T-helper 1 cell treated with Interleukin-12 subunit alpha and Interleukin-12 subunit beta and Interleukin-4 antibody, amounts not matched to agents 30 ng/mL and 1 ng/mL, for 36 hours (primary cell): ENCODE measurements around the gene NCBP1. TPM values are rescaled to one million over a fixed set of nuclear protein-coding genes. Genes with fewer than 3 reads are reported as not detected.

Experiments
- intact Hi-C: fragments of 100-400 bp; cut with micrococcal nuclease; formaldehyde crosslinking; loops from one replicate; pipeline ENCODE4 v1.15.1; 2024
- total RNA-seq: library from RNA; stranded (reverse); gene quantifications from 2 replicates; pipeline ENCODE4 v1.2.3, GENCODE V29; 2022

The NCBP1 gene
- total RNA-seq, 1 donor from 2014 or later = 42.6 TPM

DNA sequence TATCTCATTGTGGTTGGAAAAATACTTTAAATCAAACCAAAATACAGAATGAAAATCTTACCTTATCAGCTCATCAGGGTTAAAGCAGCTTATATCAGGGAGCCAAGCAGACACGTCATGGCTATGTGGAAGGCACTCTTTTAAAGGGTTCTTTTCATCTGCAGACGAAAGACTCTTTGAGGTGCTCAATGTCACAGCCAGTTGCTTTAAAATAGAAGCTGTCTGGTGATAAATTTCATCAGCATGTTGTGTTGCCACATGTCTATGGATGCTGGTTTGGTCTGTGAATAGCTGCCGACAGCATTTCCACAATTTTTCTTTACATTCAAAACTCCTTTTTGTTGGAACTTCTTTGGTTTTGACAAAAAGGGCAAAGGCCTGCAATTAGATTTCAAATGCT lies 8.0 kb upstream of the NCBP1 start:
- intact Hi-C loops = no loop called here

GRCh38 chr9:97627624-97628023 lies 6.0 kb upstream of the NCBP1 start:
- intact Hi-C loops = no loop called here

DNA sequence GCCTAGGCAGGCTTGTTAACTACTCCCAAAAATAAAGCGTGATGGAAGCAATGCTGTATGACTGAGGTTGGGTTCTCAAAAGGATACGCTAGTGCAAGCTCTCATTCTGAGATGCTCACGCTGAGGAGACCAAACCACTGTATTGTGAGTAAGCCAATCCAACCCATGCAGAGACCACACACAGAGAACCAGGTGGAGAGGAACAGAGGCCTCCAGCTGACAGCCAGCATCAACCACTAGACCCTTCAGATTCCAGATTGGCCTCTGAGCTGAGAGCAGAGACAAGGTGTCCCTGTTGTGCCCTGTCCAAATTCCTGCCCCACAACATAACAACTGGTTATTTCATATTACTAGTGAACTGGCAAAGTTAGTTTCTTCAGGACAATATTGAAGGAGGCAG lies 5.0 kb upstream of the NCBP1 start:
- intact Hi-C loops = no loop called here

DNA sequence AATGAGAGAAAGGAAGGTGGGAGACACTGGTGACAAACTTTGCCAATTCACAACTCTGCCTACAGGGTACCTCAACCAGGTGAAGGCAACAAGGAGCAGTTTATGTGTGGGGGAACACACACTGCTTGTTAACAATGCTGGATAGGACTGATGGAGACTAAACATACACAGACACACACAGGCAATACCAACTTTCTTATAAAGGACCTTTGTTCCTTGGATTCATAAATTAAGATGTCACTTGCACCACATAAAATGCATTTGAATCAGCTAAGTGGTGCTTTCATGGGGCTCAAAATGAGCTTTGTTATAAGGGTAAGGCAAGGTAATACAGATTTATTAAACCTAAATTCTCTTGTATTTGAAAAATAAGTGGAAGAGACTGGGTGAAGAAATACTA lies 4.5 kb upstream of the NCBP1 start:
- intact Hi-C loops = no loop called here

DNA sequence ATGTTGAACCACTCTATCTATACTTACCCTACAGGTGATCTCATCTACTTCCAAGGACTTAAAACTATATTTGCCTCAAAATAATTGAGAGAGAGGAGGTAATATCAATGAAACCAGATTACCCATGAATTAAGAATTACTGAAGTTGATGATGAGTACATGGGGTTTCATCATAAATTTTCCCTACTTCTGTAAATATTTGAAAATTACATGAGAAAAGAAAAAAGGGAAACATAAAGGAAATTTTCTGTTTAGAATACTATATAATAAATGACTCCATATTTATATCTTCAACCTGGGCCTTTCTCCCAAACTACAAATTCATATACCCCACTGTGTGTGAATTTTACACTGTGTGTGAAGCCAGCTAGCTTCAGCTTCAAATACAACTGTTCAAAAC lies 3.0 kb upstream of the NCBP1 start:
- intact Hi-C loops = loop anchor here (5.0 to 10.0 kb wide), 3 partner anchors 272 to 1756 kb away; partner anchors contain the start of genes ALG2, ERCC6L2 and SEC61B

GRCh38 chr9:97632248-97632984 lies 1.2 kb upstream of the NCBP1 start:
- intact Hi-C loops = loop anchor here (2.0 to 10.0 kb wide), 4 partner anchors 270 to 1758 kb away; partner anchors contain the start of genes ALG2, ERCC6L2 and SEC61B

DNA sequence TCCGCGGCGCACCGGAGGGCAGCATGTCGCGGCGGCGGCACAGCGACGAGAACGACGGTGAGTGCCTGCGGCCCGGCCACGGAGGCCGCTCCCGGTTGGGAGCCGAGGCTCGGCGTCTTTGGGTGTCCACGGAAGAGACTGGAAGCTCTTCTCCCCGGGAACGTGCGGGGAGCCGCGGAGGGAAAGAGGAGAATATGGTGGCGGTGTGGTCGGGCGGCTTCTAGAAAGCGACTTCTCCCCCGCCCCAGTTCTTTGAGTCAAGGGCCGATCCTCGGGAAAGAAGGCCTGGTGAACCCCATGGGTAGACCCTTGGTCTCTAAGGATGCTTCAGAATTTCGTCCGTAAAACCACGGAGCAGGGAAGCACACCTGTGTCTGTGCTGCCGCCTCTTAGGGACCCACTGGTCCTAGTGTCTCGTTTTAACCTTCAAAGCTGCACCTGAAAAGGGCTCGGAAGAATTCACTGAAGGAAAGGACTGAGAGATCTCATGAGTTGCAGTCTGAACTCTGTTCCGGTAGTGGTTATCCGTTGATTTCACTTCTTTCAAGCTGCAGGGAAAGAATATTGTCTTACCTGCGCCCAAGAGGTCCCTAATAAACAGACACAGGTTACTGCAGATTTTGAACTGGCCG lies 354 bp downstream of the NCBP1 start:
- intact Hi-C loops = loop anchor here (1.0 to 10.0 kb wide), 19 partner anchors 19 to 1759 kb away; partner anchors contain the start of genes ALG2, ANP32B, ERCC6L2 and NANS

- intact Hi-C loops = loop anchor here (10.0 kb wide), 1 partner anchor 1760 kb away; the partner anchor contains the start of gene ERCC6L2
Measured at GRCh38 chr9:97635026-97635425, 1.4 kb downstream of the NCBP1 start.

GRCh38 chr9:97636903-97637302 lies 3.3 kb downstream of the NCBP1 start:
- intact Hi-C loops = loop anchor here (10.0 kb wide), 1 partner anchor 1762 kb away; the partner anchor contains the start of gene ERCC6L2

- intact Hi-C loops = loop anchor here (10.0 kb wide), 1 partner anchor 1764 kb away; the partner anchor contains the start of gene ERCC6L2
Measured at GRCh38 chr9:97638666-97639065, 5.0 kb downstream of the NCBP1 start.

GRCh38 chr9:97640325-97640724 lies 6.7 kb downstream of the NCBP1 start:
- intact Hi-C loops = no loop called here

DNA sequence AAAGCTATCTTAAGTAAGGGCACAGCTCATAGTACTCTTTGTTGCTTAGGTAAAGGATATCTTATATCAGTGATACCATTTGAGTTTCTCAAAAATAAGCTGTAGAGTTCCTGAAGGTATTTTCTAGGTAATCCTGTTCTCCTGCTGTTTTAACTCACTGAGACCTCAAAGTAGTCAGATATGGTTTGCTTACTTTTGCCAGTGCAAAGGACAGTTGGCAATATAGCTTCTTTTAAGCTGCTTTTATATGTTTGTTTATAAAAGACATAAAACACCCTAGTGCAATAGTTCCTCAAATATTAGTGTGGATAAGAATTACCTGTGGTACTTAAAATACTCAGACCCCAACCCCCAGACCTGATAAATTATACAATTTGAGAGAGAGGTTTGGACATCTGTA lies 12.1 kb downstream of the NCBP1 start:
- intact Hi-C loops = no loop called here

- intact Hi-C loops = no loop called here
Measured at GRCh38 chr9:97647996-97648395, 14.4 kb downstream of the NCBP1 start.

- intact Hi-C loops = no loop called here
Measured at GRCh38 chr9:97651646-97652045, 18.0 kb downstream of the NCBP1 start.

DNA sequence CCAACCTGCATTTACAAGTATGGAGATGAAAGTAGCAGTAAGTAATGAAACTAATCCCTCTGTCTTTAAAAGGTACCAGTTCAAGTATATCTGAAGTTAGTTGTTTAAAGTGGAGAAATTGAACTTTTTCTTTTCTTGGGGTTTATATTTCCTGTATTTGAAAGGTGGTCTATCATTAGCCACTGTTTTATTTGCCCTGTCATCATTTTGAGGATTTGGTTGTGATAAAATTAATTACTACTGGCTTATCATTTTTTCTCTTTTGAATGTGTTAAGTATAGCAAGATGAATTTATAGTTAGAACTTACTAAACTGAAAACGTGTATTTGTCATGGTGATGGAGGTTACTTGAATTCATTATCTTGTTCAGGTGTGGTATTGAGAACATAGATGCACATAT lies 25.1 kb downstream of the NCBP1 start:
- intact Hi-C loops = no loop called here

DNA sequence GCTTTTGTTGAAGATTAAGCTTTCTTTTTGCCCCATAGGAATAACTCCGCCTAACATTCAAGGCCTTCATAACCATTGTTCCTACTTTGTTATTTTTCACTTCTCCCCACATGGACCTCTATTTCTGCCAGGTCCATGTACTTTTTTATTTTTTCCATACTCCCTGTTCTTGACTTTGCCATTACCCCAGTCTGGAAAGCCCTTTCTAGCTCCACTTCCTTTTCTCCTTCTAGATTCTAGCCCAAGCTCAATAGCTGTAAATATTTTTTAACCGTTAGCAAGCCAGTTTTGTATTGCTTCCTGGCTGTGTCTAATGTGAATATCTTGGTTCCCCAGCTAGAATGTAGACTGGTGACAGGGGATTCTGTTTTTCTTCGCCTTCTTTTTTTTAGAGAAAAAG lies 26.1 kb downstream of the NCBP1 start:
- intact Hi-C loops = no loop called here

GRCh38 chr9:97660340-97660739 lies 26.7 kb downstream of the NCBP1 start:
- intact Hi-C loops = no loop called here

GRCh38 chr9:97660847-97661246 lies 27.2 kb downstream of the NCBP1 start:
- intact Hi-C loops = no loop called here

- intact Hi-C loops = no loop called here
Measured at GRCh38 chr9:97665742-97666141, 32.1 kb downstream of the NCBP1 start.

DNA sequence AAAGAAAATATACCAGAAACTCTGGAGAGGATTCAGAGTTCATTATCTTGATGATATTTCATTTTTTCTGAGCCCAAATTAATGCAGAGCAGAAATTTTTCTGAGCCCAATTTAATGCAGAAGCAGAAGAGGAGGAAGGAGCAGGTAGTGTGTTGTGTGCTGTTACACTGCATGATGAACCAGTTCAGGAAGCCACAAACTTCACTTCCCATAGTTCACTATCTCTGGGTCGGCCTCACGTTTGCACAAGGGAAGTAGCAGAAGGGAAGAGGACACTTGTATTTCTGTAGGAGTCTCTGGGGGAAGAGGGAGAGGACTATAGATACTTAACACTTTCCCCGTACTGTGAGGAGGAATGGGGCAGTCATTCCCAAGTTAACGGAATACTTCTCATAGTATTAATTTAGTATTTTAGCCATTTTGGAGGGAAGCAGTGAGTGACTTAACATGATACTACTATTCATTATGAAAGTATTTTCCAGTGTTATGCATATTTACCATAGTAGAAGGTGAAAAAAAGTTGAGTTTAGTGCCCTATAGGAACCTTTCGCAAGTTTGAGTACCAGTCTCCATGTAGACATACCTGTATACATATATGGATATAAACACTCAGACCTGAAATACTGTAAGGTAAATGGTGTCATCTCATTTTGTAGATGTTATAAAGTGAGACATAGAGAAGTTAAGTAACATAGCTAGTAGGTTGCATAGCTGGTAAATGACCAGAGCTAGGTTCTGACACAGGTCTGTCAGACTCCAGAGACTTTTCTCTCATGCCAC lies 33.5 kb downstream of the NCBP1 start:
- intact Hi-C loops = no loop called here

- intact Hi-C loops = no loop called here
Measured at GRCh38 chr9:97668485-97668884, 34.9 kb downstream of the NCBP1 start.

- intact Hi-C loops = no loop called here
Measured at GRCh38 chr9:97670586-97670985, 37.0 kb downstream of the NCBP1 start.
